ENCODE measurements around the gene HMBS. TPM values are rescaled to one million over a fixed set of nuclear protein-coding genes. Genes with fewer than 3 reads are reported as not detected.

HMBS gene
- total and polyA plus RNA-seq, 2 experiments from 2014 or later = 101 to 107 TPM

DNA sequence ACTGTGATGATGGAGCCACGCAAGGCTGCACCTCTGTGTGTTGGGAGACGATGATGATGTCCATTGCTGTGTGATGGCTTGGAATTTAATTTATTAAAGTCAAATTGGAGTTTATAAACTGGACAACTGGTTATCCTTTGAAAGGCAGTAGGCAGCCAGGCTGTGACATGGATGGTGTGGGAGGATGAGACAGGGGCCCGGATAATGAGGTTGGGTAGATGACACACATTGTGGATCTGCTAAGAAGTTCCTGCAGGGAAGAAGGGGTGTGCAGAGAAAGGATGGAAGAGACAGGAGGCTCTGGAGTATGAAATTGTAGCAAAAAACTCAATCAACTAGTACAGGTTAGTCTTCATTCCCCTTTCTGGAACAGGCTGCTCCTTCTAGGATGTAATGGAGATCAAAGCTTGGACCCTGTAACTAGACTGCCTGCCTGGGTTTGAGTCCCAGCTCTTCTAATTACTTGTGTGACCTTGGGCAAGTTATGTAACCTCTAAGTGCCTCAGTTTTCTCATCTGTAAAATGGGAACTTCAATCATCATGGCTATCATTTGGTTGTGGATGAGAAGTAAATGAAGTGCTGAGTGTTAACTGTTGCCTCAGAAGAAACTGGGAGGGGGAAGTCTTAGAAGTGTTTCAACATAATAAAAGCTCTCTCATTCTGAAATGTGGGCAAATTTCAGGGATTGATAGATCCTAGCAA, 32.5 kb downstream of the HMBS start:
- ATAC-seq = no peak
- Mint-ChIP-seq H3K27ac (no peak overlapping the region), H3K4me1 (peaks cover 13% of the 10 kb centered on the region), H3K9me3 (no peaks in the 10 kb centered on the region), H3K27me3 (ENCODE audit: insufficient read depth, low read depth, poor library complexity) (peaks cover 16% of the 10 kb centered on the region), H3K4me3 (no peak overlapping the region), H3K36me3 (ENCODE audit: low read depth) (no peaks in the 10 kb centered on the region; the same call in 2 of the 3 replicates)
- H3K4me2 ChIP-seq = no peak overlapping the region
- H2AFZ ChIP-seq = no peak overlapping the region
- H3K79me2 ChIP-seq (replicated peaks; ENCODE audit: insufficient read depth) = peaks cover 6% of the 10 kb centered on the region
- no peaks in the 10 kb centered on the region for H3K27me3 ChIP-seq (ENCODE audit: insufficient read depth)
- H3F3A ChIP-seq (replicated peaks; ENCODE audit: low read depth) = 0 out of 2 replicates have a peak, but pooled peaks cover 3% of the 10 kb centered on the region
- H3K9me2 ChIP-seq (ENCODE audit: insufficient read depth) = no peaks in the 10 kb centered on the region
- H3K4me3 ChIP-seq = no peak overlapping the region
- DNase-seq (ENCODE audit: low spot score) = no peak
- no peak overlapping the region for H3K27ac ChIP-seq (ENCODE audit: low read depth)
- TF ChIP-seq ZNF114 (CRISPR knock-in tag; IDR thresholded peaks at IDR 0.05) = no peak
- TF ChIP-seq JUNB (IDR thresholded peaks at IDR 0.05; ENCODE audit: unreplicated experiment) = no peak
- TF ChIP-seq EZH2phosphoT487 (IDR thresholded peaks at IDR 0.05; ENCODE audit: unreplicated experiment) = no peak
- TF ChIP-seq ZNF462 (CRISPR knock-in tag; IDR thresholded peaks at IDR 0.05) = no peak
- no peak for TF ChIP-seq ETS1 (IDR thresholded peaks at IDR 0.05)
- no peaks in the 10 kb centered on the region for H3K36me3 ChIP-seq (ENCODE audit: insufficient read depth)
- peaks cover 14% of the 10 kb centered on the region for H3K4me1 ChIP-seq (ENCODE audit: insufficient read depth)
- peaks cover 4% of the 10 kb centered on the region; the same call in 1 of the 2 replicates for H4K20me1 ChIP-seq (replicated peaks; ENCODE audit: insufficient read depth)

All from GM23338 (cell line).